Tibial nerve (tissue), 4 donors: ENCODE data around the gene LCLAT1.

ENCODE experiments used
- CTCF ChIP-seq, 5 experiments: fragments of 200-600 bp in 3 of 5; fragments of 450-650 bp in 2 of 5; sonication (generic) in 3 of 5; IDR thresholded peaks; one replicate each; pipeline ENCODE4 v1.5.1; 2016 to 2019; ENCODE audit warnings: antibody characterized with exemption in 5 of 5, mild to moderate bottlenecking in 3 of 5, moderate library complexity in 2 of 5
- EP300 ChIP-seq, 2 donors: sonication (generic); formaldehyde crosslinking; IDR thresholded peaks; one replicate each; pipeline ENCODE4 v1.6.1; 2017; ENCODE audit warnings: antibody characterized with exemption in 2 of 2, mild to moderate bottlenecking in 1 of 2
- POLR2A ChIP-seq, 2 donors: fragments of 450-650 bp; IDR thresholded peaks; one replicate each; pipeline ENCODE4 v1.6.1; 2017; ENCODE audit warnings: antibody characterized with exemption in 2 of 2, mild to moderate bottlenecking in 2 of 2, moderate library complexity in 2 of 2

DNA sequence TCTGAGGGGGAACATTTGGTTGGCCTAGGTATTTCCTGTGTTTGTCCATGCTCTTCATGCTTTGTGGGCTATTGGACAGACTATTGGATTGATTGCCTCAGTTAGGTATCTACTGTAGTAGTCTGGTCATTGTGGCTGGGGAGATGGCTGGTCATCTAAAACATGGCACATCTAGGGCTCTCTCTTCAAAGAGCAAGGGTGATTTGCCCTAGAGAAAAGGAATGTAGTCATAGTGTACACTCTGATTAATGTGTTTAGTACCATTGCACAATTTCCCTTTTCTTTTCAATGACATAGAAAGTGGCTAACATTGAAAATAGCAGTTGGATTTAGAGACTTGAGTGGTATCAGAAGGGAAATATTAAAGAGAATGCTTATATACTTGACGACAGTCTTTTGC, 114.3 kb downstream of the LCLAT1 start:
- no peak for TF ChIP-seq POLR2A (IDR thresholded peaks at IDR 0.05)
- no peak for TF ChIP-seq CTCF (IDR thresholded peaks at IDR 0.05)
- TF ChIP-seq EP300 (IDR thresholded peaks at IDR 0.05) = no peak
